IMR-90 (cell line): ENCODE data around the gene LMOD2.

Source experiments
- BHLHE40 ChIP-seq: fragments of 150-350 bp; IDR thresholded peaks from 2 replicates; pipeline ENCODE4 v1.6.1; 2016; ENCODE audit warnings: mild to moderate bottlenecking, low read depth, low read length
- CEBPB ChIP-seq: IDR thresholded peaks from 2 replicates; pipeline ENCODE4 v1.6.1; 2012; ENCODE audit warnings: low read depth, low read length, improper control_type of control experiment
- ELK1 ChIP-seq: fragments of 150-350 bp; IDR thresholded peaks from 2 replicates; pipeline ENCODE4 v1.6.1; 2016; ENCODE audit warnings: low read depth, mild to moderate bottlenecking, low read length, moderate library complexity, borderline replicate concordance
- FOS ChIP-seq: fragments of 150-350 bp; IDR thresholded peaks from 2 replicates; pipeline ENCODE4 v1.6.1; 2016; ENCODE audit warnings: low read depth, low read length
- MAFK ChIP-seq: IDR thresholded peaks from 2 replicates; pipeline ENCODE4 v1.6.1; 2012; ENCODE audit warnings: low read depth, low read length, improper control_type of control experiment
- MXI1 ChIP-seq: IDR thresholded peaks from 2 replicates; pipeline ENCODE4 v1.6.1; 2012; ENCODE audit warnings: low read depth, mild to moderate bottlenecking, low read length, moderate library complexity, borderline replicate concordance
- POLR2A ChIP-seq: IDR thresholded peaks from 2 replicates; pipeline ENCODE4 v1.6.1; 2012; ENCODE audit warnings: mild to moderate bottlenecking, low read depth, low read length
- RCOR1 ChIP-seq: IDR thresholded peaks from 2 replicates; pipeline ENCODE4 v1.6.1; 2012; ENCODE audit warnings: mild to moderate bottlenecking, low read length, improper control_type of control experiment; ENCODE audit not compliant: insufficient replicate concordance
- RFX5 ChIP-seq: IDR thresholded peaks from 2 replicates; pipeline ENCODE4 v1.8.0; 2012; ENCODE audit warnings: low read depth, mild to moderate bottlenecking, low read length, moderate library complexity
- TF ChIP-seq, protein P1 (sequence below): conservative IDR thresholded peaks from 2 replicates; pipeline ENCODE4 v1.5.1; 2012; ENCODE audit warnings: mild to moderate bottlenecking, low read depth, low read length, improper control_type of control experiment

DNA sequence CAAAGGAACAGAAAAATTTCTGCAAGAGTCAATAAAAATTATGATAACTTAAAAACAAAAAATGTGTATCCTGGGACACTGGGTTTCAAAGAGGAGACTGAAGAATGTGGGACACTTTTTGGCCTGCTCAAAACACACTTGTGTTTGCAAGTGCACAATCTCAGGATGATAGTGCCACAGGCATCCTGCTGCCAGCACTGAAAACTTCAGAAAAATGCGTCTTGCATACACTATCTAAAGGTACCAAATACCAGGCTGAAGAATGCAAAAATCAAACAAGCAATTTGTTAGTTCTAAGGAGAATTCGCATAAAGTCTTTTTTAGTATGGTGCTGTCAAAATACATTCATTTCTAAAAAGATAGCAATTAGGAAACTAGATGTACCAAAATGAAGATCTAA, 55.0 kb downstream of the LMOD2 start:
- TF ChIP-seq, protein P1, sequence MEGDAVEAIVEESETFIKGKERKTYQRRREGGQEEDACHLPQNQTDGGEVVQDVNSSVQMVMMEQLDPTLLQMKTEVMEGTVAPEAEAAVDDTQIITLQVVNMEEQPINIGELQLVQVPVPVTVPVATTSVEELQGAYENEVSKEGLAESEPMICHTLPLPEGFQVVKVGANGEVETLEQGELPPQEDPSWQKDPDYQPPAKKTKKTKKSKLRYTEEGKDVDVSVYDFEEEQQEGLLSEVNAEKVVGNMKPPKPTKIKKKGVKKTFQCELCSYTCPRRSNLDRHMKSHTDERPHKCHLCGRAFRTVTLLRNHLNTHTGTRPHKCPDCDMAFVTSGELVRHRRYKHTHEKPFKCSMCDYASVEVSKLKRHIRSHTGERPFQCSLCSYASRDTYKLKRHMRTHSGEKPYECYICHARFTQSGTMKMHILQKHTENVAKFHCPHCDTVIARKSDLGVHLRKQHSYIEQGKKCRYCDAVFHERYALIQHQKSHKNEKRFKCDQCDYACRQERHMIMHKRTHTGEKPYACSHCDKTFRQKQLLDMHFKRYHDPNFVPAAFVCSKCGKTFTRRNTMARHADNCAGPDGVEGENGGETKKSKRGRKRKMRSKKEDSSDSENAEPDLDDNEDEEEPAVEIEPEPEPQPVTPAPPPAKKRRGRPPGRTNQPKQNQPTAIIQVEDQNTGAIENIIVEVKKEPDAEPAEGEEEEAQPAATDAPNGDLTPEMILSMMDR: no peak
- no peak for TF ChIP-seq RFX5
- no peak for TF ChIP-seq CEBPB
- TF ChIP-seq BHLHE40: no peak
- TF ChIP-seq RCOR1: no peak
- no peak for TF ChIP-seq MXI1
- no peak for TF ChIP-seq POLR2A
- TF ChIP-seq FOS: no peak
- TF ChIP-seq MAFK: no peak
- TF ChIP-seq ELK1: no peak
